NCI-H1694 treated with DMSO at 0.1 percent for 48 hours (cell line): ENCODE measurements around the gene AHI1.
"Not testable (repeated sequence)": the region's sequence is repeated elsewhere in the genome, so short reads cannot be mapped to it uniquely, and the experiment has no call there.

Experiments used
- DNase-seq: peaks from one replicate; lab custom pipeline; 2025; lab: John Stamatoyannopoulos, UW

AHI1 gene

GRCh38 chr6:135261872-135262725 lies 235.4 kb downstream of the AHI1 start:
- no peak for DNase-seq

GRCh38 chr6:135260612-135261011 lies 236.9 kb downstream of the AHI1 start:
- no peak for DNase-seq

- no peak for DNase-seq
Measured at GRCh38 chr6:135258970-135259369, 238.6 kb downstream of the AHI1 start.

GRCh38 chr6:135257631-135258405 lies 239.7 kb downstream of the AHI1 start:
- DNase-seq = no peak

- DNase-seq = no peak
Measured at GRCh38 chr6:135256866-135257265, 240.7 kb downstream of the AHI1 start.

GRCh38 chr6:135254471-135254870 lies 243.1 kb downstream of the AHI1 start:
- DNase-seq = no peak

GRCh38 chr6:135251498-135252441 lies 245.8 kb downstream of the AHI1 start:
- DNase-seq = no peak

GRCh38 chr6:135250751-135251497 lies 246.6 kb downstream of the AHI1 start:
- no peak for DNase-seq

GRCh38 chr6:135250234-135250633 lies 247.3 kb downstream of the AHI1 start:
- no peak for DNase-seq

GRCh38 chr6:135246412-135247012 lies 251.0 kb downstream of the AHI1 start:
- not testable (repeated sequence) for DNase-seq

GRCh38 chr6:135244805-135245204 lies 252.7 kb downstream of the AHI1 start:
- DNase-seq = no peak

GRCh38 chr6:135243871-135244796 lies 253.4 kb downstream of the AHI1 start:
- DNase-seq = no peak

GRCh38 chr6:135240711-135241110 lies 256.8 kb downstream of the AHI1 start:
- no peak for DNase-seq

GRCh38 chr6:135236732-135237131 lies 260.8 kb downstream of the AHI1 start:
- DNase-seq = no peak

GRCh38 chr6:135236319-135236718 lies 261.2 kb downstream of the AHI1 start:
- DNase-seq = no peak

- no peak for DNase-seq
Measured at GRCh38 chr6:135235716-135236115, 261.8 kb downstream of the AHI1 start.

GRCh38 chr6:135234492-135234780 lies 263.1 kb downstream of the AHI1 start:
- no peak for DNase-seq

- peak; percentile 39 for DNase-seq
Measured at GRCh38 chr6:135233686-135234491, 263.7 kb downstream of the AHI1 start.
